PFSK-1 (cell line): Measurements from ENCODE around the gene RBMXL3.

Experiments
- FOXP2 ChIP-seq: optimal IDR thresholded peaks from 2 replicates; pipeline ENCODE3; 2011; ENCODE audit warnings: borderline replicate concordance, control low read depth, inconsistent platforms; ENCODE audit not compliant: insufficient read depth; ENCODE audit errors: extremely low read length, extremely low read depth
- POLR2AphosphoS5 ChIP-seq: IDR thresholded peaks from 2 replicates; pipeline ENCODE4 v1.6.1; 2012; ENCODE audit warnings: low read depth, mild to moderate bottlenecking, control low read depth, low read length, moderate library complexity
- REST ChIP-seq, 2 experiments: IDR thresholded peaks; 2 replicates each; pipeline versions ENCODE4 v1.6.1 to v1.8.0; 2011 to 2012; ENCODE audit warnings: low read depth in 2 of 2, low read length in 2 of 2, control low read depth in 1 of 2, inconsistent platforms in 1 of 2, mild to moderate bottlenecking in 1 of 2, moderate library complexity in 1 of 2; ENCODE audit not compliant: insufficient read depth in 1 of 2
- SIN3A ChIP-seq: IDR thresholded peaks from 2 replicates; pipeline ENCODE4 v1.6.1; 2012; ENCODE audit warnings: mild to moderate bottlenecking, low read length, moderate library complexity, borderline replicate concordance; ENCODE audit not compliant: insufficient read depth
- TAF1 ChIP-seq: IDR thresholded peaks from 2 replicates; pipeline ENCODE4 v1.6.1; 2012; ENCODE audit warnings: low read length, control low read depth, borderline replicate concordance; ENCODE audit not compliant: insufficient read depth

RBMXL3 gene

GRCh38 chrX:115190636-115191489 lies 1.7 kb downstream of the RBMXL3 start:
- no peak for TF ChIP-seq POLR2AphosphoS5
- TF ChIP-seq TAF1, result no peak
- no peak for TF ChIP-seq SIN3A
- no peak for TF ChIP-seq FOXP2
- TF ChIP-seq REST (IDR thresholded peaks at IDR 0.05; ENCODE audit: insufficient read depth in 1 of 2, low read depth in 2 of 2, low read length in 2 of 2), result no peak

- TF ChIP-seq POLR2AphosphoS5, result no peak
- no peak for TF ChIP-seq SIN3A
- no peak for TF ChIP-seq FOXP2
- no peak for TF ChIP-seq TAF1
These were observed 2.5 kb downstream of the RBMXL3 start for GRCh38 chrX:115191490-115192243.

- no peak for TF ChIP-seq REST (IDR thresholded peaks at IDR 0.05; ENCODE audit: insufficient read depth in 1 of 2, low read depth in 2 of 2, low read length in 2 of 2)
- no peak for TF ChIP-seq SIN3A
- no peak for TF ChIP-seq FOXP2
- no peak for TF ChIP-seq POLR2AphosphoS5
- no peak for TF ChIP-seq TAF1
These were observed 3.1 kb downstream of the RBMXL3 start for GRCh38 chrX:115192244-115192700.

GRCh38 chrX:115204040-115204439 lies 14.8 kb downstream of the RBMXL3 start:
- TF ChIP-seq FOXP2 (no peak), POLR2AphosphoS5 (no peak), TAF1 (no peak), REST (IDR thresholded peaks at IDR 0.05; ENCODE audit: insufficient read depth in 1 of 2, low read depth in 2 of 2, low read length in 2 of 2) (no peak), SIN3A (no peak)

GRCh38 chrX:115214151-115214550 lies 24.9 kb downstream of the RBMXL3 start:
- no peak for TF ChIP-seq TAF1
- no peak for TF ChIP-seq POLR2AphosphoS5
- TF ChIP-seq REST (IDR thresholded peaks at IDR 0.05; ENCODE audit: insufficient read depth in 1 of 2, low read depth in 2 of 2, low read length in 2 of 2), result no peak
- TF ChIP-seq SIN3A, result no peak
- TF ChIP-seq FOXP2, result no peak
